Activated naive CD4-positive, alpha-beta T cell treated with Interleukin-2 at 50 U/mL for 16 hours (primary cell): ENCODE measurements around the gene SPINK13.

Experiments
- DNase-seq: peaks from one replicate; pipeline ENCODE4 v3.0.0-alpha.2; 2020

The SPINK13 gene

GRCh38 chr5:148314187-148314586 is 45.6 kb downstream of the SPINK13 start:
- DNase-seq = no peak

GRCh38 chr5:148314731-148315130 is 46.1 kb downstream of the SPINK13 start:
- DNase-seq = no peak

GRCh38 chr5:148320011-148320963 is 51.7 kb downstream of the SPINK13 start:
- DNase-seq = peak; percentile 2

- DNase-seq = no peak
These were observed 64.8 kb downstream of the SPINK13 start for GRCh38 chr5:148333262-148333849.

- no peak for DNase-seq
These were observed 66.7 kb downstream of the SPINK13 start, which contains the start of gene SPINK9 for GRCh38 chr5:148335259-148335658. TSS of gene SPINK9 (plus strand) at chr5:148335559. CDS start at chr5:148335614, 55 bp downstream.
